ENCODE results near the gene LDLRAD4.

Gene LDLRAD4

DNA sequence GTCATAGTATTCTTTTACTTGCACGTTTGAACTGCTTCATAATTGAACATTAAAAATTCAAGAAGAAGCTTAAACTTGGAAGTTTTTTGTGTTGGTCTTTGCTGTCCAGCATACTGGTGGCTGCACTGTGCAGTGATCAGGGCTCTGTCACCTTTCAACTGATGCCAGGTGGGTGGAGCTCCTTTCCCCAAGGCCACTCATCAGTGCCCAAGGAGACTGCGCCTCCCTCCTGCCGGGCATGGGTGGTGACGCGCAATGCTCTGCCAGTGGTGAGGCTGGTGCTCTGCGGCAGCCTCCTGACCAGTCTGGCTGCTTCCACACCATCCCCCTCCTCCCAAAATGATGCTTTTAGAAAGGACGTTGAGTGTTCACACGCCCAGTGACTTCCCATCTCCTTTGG, 16.0 kb upstream of the LDLRAD4 start:
- DNase-seq (ENCODE audit: low read depth in 2 of 2): no peak

DNA sequence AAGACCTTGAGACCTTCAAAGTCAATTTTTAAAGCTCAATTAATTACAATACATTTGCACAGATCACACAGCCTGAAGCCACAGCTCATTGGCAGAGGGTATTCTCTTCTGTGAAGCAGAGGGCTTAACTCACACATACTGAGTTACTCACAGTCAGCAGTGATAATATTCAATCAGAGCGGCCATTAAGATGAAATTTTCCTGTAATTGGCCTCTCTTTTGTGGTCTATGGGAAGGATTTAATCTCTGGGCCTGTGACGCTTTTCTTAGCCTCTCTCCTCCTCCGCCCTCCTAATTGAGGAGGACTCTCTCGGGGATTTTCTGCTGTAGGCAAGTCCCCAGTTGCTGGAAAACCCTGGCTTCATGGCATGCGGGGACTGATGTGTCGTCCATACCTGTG, 12.3 kb upstream of the LDLRAD4 start:
- no peak for DNase-seq (ENCODE audit: low read depth in 2 of 2)

DNA sequence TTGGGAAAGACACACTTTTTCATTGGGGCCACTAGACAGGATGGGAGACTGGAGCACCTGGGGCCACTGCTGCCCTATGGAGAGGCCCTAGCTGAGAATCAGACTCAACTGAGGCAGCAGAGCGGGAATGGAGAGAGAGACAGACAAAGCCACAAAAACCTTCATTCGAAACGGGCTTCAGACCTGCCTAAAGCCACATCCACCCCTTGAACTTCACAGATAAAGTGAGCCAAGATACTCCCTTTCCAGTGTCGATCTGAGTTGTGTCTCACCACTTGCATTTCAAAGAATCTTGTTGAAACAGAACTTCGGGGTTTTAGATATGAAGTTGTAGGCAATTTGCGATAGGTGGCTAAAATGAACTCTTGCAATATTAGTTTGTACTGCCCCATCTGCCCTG, 11.3 kb upstream of the LDLRAD4 start:
- no peak for DNase-seq (ENCODE audit: low read depth in 2 of 2)

DNA sequence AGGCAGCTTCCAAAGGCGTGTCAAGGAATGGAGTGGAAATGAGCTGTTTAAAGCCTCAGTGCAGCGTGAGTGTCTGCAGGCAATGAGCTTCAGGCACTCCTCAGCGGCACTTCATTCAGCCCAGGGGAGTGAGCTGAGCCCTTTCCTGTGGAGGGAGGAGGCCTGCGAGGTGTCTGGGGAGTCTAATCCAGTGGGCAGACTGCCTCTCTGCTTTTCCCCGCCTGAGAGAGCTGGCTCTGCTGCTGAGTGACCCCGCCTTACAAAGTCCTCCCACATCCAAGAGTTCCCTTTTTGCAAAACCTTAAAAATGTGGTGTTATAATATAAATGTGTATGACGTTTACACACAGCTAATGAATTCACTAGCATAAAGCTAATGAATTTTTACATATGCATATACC, 7.0 kb upstream of the LDLRAD4 start:
- DNase-seq (ENCODE audit: low read depth in 2 of 2): no peak

DNA sequence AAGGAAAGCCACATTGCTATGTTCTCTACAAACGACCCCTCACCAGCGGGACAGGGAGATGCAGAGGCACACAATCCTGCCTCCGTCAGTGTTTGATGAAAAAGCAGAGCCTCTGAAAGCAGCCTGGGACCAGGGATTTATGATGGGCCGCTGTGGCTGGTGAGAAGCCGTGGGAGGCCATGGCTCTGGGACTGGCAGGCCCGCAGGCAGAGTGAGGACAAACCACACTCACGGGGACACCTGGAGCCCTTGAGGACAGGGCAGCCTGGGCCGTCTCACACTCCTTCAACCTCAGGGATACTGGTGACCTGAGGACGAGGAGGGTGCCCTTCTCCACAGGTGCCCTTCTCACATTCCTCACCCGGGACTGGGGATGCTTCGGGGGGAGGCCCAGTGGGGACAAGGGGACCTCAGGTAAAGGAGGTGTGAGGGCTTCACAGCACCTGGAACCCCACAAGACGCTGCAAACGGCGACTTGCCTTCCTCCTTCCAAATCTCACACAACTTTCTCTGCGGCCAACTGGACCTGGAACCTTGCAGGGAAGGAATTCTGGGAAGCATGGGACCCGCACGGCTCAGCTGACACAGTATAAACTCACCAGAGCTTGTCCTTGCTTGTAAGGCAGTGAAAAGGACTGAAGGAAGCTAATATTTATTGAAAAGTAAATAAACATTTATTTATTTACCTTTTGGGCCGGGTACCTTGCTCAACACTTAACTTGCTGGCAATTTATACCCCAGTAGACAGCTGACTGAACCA, 5.3 kb upstream of the LDLRAD4 start:
- DNase-seq (ENCODE audit: low read depth in 2 of 2): no peak

DNA sequence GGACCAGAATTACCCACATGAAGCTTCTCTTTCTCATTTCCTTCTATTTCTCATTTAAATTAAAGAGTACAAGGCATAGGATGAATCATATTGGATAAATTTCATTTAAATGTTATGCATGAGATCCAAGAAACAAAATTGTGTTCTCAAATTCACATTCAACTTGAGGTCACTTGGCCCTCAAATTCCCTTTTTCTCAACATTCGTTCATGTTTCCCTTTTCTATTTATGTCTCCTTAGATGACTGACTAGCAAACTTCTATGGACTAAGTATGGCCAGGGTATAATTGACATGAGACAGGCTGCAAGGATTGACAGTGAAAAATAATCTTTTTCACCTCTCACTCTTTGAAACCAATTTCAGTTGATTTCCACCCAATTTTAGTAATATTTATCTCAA, 4.0 kb upstream of the LDLRAD4 start:
- no peak for DNase-seq (ENCODE audit: low read depth in 2 of 2)

DNA sequence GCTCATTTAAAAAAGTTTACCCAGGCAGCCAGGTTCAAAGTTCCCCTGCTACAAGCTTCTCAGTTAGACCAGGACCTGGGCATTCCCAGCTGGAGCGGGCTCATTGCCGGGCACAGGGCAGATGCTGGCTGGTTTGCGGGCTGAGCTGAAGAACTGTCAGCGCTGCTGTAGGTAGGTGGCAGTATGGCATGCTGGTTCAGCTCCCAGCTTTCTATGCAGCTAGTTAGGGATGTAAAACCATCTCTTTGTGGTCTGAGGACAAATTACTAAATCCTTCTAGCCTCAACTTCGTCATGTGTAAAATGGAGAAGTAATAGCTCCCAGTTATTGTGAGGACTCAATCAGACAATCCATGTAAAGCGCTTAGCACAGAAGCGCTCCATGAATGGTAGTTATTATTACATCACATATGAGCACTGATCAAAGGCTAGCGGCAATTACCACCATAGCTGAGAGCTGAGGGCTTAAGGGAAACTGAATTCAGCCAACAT, 2.4 kb upstream of the LDLRAD4 start:
- DNase-seq (ENCODE audit: low read depth in 2 of 2): peak in 1 of 2 experiments; percentile 23

DNA sequence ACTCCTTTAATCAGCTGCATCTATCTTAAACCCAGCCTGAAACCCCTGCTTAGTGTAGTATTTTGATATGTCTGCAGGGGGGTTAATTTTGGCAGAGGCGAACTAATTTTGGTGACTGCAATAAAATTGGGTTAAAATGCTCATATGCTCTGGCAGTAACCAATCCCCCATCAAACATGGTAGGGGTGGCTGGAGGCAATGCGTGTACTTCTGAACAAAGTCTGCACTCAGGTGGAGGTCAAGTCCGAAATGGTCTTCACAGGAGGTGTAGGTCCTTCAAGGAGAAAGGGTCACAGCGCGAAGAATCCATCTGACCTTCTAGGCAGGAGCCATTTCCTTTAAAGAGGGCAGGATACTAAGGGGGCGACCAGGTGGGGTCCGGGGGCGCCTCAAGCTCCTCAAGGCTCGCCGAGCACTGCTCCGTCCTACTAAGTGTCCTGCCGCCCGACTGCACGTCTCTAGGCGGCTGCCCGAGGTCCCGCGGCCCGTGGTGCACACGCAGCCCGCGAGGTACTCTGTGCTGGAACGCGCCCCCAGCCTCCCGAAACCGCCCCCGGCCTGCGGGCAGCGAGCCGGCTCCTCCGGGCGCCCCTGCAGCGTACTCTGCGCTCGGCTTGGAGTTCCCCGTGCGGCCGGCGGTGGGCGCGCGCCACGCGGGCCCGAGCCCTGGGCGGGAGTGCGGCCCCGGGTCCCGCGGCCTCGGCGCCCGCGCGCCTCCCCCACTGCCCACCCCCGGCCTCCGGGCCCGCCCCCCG, 1.7 kb upstream of the LDLRAD4 start:
- DNase-seq (ENCODE audit: low read depth in 2 of 2): peak in 1 of 2 experiments; percentile 35

DNA sequence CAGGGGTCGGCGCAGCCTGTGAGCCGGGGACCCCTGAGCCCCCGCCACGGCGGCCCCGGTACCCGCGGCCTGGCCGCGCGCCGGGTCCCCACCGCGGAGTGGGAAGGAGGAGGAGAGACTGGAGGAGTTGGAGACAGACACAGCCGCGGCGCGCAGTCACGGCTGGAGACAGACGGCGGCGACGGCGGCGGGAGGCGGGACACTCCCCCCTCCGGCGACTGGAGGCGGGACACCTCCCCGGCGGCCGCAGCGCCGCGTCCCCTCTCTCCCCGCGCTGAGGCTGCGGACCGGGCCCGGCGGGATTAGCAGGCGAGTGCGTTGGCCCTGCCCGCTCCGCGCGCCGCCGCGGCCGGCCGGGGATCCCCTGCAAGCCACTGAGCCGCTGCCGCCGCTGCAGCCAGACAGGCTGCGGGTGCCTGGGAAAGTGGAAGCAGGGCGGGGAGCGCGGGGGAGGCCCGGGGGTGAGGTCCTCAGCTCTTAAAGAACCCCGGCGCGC, 1.0 kb upstream of the LDLRAD4 start:
- peak in 1 of 2 experiments; percentile 35 for DNase-seq (ENCODE audit: low read depth in 2 of 2)

DNA sequence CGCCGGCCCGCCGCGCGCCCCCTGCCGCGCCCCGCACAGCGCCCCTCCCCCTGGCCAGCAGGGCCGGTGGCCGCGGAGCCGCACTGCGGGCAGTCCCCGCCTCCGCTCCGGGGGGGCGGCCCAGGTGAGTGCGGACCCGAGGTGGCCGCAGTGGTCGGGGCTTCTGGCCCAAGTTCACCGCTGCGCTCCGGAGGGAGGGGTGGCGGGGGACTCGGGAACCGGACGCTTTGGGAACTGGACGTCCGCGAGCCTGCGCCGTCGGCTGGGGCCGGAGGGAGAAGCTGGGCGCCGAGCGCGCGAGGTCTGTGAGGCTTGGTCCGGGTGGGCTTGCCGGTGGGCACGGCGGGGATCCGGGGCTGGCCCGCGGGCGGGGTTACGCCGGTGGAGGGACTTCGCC, 591 bp upstream of the LDLRAD4 start:
- no peak for DNase-seq (ENCODE audit: low read depth in 2 of 2)

DNA sequence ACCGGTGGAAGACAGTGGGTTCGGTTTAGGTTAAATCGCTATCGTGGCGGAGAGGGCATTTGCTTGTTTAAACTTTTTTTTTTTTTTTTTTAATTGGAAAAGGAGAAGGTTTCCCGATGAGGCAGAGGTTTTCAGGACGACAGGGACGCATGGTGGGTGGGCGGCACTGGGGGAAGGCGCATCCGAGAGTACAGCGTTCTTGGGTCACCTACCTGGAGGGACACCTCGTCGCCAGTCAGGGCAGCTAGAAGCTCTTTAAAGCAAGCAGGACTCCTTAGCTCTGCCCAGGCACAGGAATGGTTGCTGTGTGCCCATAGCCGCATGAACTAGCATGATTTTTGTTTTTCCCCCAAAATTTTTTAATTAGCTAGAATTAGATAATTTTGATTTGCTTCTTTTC, 437 bp downstream of the LDLRAD4 start:
- DNase-seq (ENCODE audit: low read depth in 2 of 2): no peak

DNA sequence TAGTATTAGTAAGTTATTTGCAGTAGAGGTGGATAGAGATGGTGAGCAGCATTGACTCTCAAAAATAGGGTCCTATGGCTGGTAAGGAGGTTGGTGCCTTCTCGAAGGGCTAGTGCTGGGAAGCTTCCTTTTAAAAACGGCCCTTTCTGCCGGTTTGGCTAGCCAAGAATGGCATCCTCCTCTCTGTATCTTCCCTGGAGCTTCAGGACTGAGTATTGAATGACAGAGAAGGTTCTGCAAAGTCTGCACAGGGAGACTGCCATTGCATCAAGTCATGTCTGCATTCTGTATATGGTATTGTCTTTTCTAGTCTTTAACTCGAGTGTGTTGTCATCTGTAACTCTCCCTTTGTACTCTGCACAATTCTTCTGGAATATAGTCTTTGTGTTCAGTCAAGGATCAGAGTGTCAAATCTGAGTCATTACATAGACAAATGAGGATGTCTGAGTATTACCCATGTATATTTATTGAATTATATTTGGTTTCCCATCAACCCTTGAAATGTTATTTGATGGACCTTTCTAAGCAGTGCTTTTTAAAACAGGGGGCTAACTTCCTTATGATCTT, 1.1 kb downstream of the LDLRAD4 start:
- no peak for DNase-seq (ENCODE audit: low read depth in 2 of 2)

DNA sequence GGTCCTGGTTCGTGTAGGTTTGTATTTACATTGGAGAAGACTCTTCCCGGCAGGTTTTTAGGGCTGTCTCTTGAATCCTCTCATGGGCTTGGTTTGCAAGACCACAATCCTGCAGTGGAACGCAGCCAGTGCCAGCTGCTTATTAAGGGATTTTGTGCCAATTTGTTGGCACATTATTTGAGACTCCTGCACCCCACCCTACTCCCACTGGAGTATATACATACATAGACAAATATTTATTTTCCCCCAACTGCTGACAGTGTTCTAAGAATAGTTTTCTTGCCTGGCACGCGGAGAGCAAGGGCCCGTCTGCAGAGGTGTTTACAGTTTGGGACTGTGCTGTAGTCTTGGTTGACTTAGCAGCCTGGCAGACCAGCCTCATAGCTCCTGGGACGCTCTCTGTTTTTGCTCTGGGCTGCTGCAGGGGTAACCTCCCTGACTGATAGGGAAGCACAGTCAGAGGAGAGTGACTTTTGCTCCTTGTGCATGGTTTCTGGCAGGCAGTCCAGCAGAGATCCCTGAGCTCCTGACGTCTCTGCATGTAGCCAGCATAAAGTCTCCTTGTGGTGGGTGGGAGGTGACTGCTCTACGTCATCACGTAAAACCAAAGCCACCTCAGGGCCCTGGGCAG, 1.9 kb downstream of the LDLRAD4 start:
- no peak for DNase-seq (ENCODE audit: low read depth in 2 of 2)

DNA sequence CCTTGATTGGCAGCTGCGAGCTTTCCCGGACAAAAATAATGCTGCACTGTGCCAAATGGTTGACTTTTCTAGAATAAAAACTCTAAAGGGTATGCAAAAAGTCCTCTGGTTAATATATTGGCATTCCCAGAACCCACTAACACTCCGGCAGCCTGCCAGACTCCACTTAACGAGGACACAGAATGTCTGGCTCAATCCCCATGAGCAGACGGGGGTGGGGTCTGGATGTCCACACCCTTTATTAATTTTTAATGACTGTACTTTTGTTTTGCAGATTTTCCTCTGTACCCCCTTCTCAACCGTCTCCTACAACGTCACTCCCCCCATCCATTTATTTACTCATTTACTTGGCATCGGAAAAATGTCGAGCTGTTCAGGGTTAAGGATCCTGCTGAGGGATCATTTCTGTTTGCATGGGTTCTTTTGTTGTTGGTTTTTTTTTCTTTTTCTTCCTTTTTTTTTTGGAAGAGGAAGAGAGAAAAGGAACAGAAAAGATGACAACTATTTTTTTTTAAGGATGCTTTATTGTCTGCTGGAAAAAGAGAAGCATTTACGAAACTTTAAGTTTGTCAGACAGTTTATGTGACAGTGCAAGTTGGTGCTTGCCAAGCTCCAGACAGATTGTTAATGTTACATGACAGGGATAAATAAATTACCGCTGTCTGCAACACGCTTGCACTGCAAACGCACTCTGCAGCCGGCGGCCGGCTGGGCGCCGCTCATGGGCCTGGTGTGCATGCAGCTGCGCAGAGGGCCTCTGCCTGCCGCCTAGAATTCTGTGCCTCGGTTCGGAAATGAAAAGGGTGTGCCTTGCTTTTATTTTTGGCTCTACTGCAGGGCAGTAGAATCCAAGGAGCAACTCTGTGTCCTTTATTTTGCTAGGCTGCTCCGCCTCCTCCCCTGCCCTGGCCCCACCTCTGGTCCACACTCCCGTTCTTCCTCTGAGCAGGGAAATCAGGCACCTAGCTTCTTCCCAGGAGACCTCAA, 3.6 kb downstream of the LDLRAD4 start:
- no peak for DNase-seq (ENCODE audit: low read depth in 2 of 2)

DNA sequence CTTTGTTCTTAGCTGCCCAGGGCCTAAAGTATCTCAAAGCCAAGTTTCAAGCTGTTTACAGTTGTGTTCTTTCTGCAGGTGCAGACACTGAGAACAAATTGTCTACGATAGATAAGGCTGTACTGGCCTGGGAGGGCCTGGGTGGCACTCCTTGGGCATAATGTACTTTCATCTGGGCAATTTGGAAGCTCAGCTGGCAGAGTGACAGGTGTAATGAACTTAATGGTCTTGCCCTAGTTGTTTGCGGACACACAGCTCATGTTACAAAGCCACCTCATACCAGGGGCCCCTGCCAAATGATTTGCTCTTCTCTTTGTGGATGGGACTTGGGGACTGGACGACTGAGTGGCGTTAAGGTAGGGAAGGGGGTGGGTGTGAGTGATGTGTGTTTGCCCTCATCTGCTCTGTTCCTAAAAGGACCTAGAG, 4.3 kb downstream of the LDLRAD4 start:
- DNase-seq (ENCODE audit: low read depth in 2 of 2): no peak

DNA sequence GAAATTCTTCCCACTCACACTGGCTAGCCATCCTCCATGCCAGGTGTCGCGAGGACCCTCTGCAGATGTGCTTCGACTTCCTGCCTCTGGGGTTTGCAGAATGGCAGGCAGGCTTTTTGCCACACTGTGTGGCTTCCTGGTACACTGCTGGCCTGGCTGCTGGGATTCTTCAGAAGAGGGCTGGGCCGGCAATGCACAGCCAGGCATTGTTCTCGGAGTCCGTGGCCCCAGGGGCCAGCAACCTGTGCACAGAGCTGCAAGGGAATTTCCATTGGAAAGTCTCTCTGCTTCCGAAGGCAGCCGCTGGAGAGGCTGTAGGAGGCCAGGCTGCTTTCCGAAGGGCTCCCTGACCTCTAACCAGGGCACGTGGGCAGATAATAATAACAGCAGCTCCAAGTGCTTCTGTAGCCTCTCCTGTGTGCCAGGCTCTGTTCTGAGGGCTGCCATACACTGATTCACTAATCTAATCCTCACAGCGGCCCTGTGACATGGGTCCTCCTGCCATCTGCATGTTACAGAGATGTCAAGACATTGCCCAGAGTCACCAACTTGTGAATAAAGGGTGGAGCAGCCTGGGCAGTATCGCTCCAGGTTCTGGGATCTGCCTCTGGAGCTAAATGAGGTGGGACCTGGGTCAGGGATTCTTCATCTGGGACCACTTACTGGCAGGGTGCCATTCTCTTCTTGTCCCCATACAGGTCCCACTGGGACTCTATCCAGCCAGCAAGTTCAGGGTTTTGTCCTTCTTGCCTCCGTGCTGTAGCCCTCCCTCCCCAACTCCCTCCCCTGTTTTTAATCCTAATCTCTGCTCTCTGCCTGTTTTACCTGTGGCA, 5.0 kb downstream of the LDLRAD4 start:
- no peak for DNase-seq (ENCODE audit: low read depth in 2 of 2)

DNA sequence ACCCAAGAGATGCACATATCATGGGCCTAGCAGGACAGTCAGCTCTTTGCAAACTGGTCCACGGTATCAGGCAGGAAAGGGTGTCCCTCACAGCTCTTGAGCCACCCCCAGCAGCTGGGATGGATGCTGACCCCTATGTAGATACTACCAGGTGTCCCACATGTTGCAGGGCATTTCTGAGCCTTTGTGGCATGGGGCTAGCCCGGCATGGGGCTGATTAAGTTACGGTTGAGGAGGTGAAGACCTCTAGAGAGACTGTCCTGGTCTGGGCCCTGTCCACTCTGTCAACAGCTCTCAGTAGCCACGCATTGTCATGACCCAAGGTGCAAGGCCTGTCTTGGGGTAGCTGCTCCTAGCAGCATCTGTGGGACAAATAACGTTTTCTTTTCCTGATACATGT, 6.7 kb downstream of the LDLRAD4 start:
- no peak for DNase-seq (ENCODE audit: low read depth in 2 of 2)

DNA sequence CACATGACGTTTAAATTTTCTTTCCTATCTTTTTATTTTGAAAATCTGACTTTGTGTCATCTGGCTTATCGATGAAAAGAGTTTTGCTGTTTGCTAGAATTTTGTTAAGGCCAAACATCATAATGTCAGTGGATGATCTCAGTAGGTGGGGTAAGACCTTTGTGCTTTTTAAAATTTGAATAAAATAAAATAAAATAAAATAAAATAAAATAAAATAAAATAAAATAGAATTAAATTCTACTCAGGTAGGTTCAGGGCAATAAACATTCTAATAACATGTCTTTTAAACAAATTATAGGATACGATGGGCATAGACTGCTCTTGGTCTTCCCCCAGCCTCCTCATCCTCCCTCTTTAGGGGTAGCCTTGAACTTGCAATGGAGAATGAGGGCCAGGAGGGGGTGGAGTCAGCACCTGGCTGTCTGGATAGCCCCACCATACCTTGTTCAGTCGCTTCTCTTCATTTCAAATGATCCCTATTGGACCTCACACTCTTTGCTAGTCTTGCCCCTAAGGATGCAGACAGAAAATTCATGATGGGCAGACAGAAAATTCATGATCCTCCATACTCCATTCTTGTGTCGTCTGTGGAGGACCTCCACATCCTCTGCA, 8.1 kb downstream of the LDLRAD4 start:
- no peak for DNase-seq (ENCODE audit: low read depth in 2 of 2)

DNA sequence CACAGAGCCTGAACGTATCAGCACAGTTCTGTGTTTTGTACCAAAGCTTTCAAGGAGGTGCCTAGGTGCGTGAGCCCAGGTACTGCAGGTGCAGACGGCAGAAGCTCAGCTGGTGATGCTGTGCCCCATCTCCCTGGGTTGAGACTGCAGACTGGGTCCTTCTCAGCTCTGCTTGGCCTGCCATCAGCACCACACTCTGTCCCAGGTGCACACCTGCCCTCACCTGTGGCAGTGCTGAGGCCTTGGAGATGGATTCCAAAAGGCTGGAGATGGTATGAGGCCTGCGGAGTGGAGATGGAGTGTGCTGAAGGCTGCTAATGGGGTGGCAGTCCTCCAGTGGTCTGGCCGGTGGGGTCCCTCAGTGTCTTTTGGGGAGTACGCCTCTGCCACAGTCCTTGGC, 9.3 kb downstream of the LDLRAD4 start:
- DNase-seq (ENCODE audit: low read depth in 2 of 2): no peak

Measured in stimulated activated CD4-positive, alpha-beta T cell treated with anti-CD3 and anti-CD28 coated beads, Interleukin-12 subunit alpha, Interleukin-12 subunit beta, amount 100 ng/mL, for 24 hours (primary cell).